Mucosa of descending colon (tissue), 3 donors: ENCODE results near the gene EIF4G3. TPM values are rescaled to one million over a fixed set of nuclear protein-coding genes. Genes with fewer than 3 reads are reported as not detected.
A peak's percentile ranks its signal among the peaks of the same experiment; 100 is the strongest.
"Not testable (repeated sequence)": the region's sequence is repeated elsewhere in the genome, so short reads cannot be mapped to it uniquely, and the experiment has no call there.

Experiments
- ATAC-seq: fragments of 200-7000 bp; cut with Tn5 transposase; one replicate; pipeline ENCODE4 v1.9.1; 2020; ENCODE audit warnings: mild to moderate bottlenecking, moderate library complexity
- DNase-seq, 3 donors: peaks; one replicate each; pipeline ENCODE4 v3.0.0-alpha.2; 2020
- H3K36me3 ChIP-seq: fragments of 200-600 bp; one replicate; pipeline ENCODE4 v1.8.0; 2021; ENCODE audit warnings: low read depth, mild to moderate bottlenecking
- H3K4me1 ChIP-seq: fragments of 200-600 bp; one replicate; pipeline ENCODE4 v1.8.0; 2021; ENCODE audit warnings: low read depth, mild to moderate bottlenecking
- H3K4me3 ChIP-seq: fragments of 200-600 bp; one replicate; pipeline ENCODE4 v1.8.0; 2021; ENCODE audit warnings: mild to moderate bottlenecking
- H3K9me3 ChIP-seq: fragments of 200-600 bp; one replicate; pipeline ENCODE4 v1.8.0; 2021; ENCODE audit warnings: mild to moderate bottlenecking
- intact Hi-C, 2 donors: fragments of 100-400 bp; cut with DNase I in 1 of 2; cut with micrococcal nuclease in 1 of 2; formaldehyde crosslinking; loops; one replicate each; pipeline versions ENCODE4 v1.11.0 to v1.11.1; 2022; cut with DNase I, micrococcal nuclease
- total RNA-seq, 3 donors: library from RNA; stranded (reverse); fragmentation: NEBNext Ultra II Directional in 2 of 3; extraction: Animal tissue kit (Norgen Biotek cat#: 25700) in 2 of 3; gene quantifications; one replicate each; pipeline versions ENCODE4 v1.2.1 to v1.2.4, GENCODE V29; 2021 to 2023
- TF ChIP-seq, protein P1 (sequence below): fragments of 200-600 bp; IDR thresholded peaks from one replicate; pipeline ENCODE4 v1.8.0; 2022; ENCODE audit warnings: antibody characterized with exemption, mild to moderate bottlenecking
- donor health status: DM: no; HTN: no; CAD: no; lungs with moderate emphysema.
- donor health status: DM: no; HTN: no; CAD: no.
- donor health status: DM: no; HTN: yes; CAD: no.

Gene EIF4G3
- total RNA-seq, 3 donors from 2014 or later, result 59.5 to 106 (median 90.8) TPM

DNA sequence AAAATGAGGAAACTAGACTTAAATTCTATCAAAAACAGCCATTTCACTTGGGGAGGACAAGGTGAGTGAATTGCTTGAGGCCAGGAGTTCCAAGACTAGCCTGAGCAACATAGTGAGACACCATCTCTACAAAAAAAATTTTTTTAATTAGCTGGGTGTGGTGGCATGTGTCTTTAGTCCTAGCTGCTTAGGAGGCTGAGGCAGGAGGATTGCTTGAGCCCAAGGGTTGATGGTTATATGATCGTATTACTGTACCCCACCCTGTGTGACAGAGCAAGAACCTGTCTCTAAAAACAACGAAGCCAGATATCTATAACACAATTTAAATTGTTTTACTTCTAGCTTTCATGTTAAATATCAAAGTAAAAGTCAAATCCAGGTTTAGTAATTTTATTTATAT lies 263.5 kb downstream of the EIF4G3 start:
- intact Hi-C loops, result no loop called here
- TF ChIP-seq, protein P1, sequence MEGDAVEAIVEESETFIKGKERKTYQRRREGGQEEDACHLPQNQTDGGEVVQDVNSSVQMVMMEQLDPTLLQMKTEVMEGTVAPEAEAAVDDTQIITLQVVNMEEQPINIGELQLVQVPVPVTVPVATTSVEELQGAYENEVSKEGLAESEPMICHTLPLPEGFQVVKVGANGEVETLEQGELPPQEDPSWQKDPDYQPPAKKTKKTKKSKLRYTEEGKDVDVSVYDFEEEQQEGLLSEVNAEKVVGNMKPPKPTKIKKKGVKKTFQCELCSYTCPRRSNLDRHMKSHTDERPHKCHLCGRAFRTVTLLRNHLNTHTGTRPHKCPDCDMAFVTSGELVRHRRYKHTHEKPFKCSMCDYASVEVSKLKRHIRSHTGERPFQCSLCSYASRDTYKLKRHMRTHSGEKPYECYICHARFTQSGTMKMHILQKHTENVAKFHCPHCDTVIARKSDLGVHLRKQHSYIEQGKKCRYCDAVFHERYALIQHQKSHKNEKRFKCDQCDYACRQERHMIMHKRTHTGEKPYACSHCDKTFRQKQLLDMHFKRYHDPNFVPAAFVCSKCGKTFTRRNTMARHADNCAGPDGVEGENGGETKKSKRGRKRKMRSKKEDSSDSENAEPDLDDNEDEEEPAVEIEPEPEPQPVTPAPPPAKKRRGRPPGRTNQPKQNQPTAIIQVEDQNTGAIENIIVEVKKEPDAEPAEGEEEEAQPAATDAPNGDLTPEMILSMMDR, result no peak
- Histone ChIP-seq H3K4me3 (no peak overlapping the region), H3K36me3 (no peaks in the 10 kb centered on the region), H3K4me1 (no peaks in the 10 kb centered on the region), H3K9me3 (no peaks in the 10 kb centered on the region)
- ATAC-seq, result peak; percentile 74
- no peak for DNase-seq

DNA sequence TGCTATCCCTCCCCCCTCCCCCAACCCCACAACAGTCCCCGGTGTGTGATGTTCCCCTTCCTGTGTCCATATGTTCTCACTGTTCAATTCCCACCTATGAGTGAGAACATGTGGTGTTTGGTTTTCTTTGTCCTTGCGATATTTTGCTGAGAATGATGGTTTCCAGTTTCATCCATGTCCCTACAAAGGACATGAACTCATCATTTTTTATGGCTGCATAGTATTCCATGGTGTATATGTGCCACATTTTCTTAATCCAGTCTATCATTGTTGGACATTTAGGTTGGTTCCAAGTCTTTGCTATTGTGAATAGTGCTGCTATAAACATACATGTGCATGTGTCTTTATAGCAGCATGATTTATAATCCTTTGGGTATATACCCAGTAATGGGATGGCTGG lies 269.2 kb downstream of the EIF4G3 start:
- H3K4me3 ChIP-seq, DNase-seq, ATAC-seq, H3K9me3 ChIP-seq, H3K4me1 ChIP-seq, H3K36me3 ChIP-seq, intact Hi-C loops: not testable (repeated sequence)

DNA sequence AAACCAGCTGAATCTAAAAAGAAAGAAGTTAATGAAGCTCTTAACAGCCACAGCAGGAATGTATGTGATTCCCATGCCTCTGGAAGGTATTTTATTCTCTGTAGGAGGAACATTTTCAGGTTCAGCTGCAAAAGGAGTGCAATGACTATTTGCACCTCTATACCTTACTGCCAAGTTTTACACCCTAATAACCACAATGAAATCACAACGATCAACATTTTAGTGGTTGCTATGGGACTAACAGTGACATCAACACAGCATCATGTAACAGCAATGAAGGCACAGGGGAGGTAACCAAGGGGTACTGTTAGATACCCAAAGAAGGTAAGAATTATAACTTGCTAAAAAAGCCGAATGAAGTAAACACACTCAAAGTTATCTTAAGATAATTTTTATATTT lies 273.3 kb downstream of the EIF4G3 start:
- Histone ChIP-seq H3K36me3 (no peaks in the 10 kb centered on the region), H3K4me1 (no peaks in the 10 kb centered on the region), H3K9me3 (no peaks in the 10 kb centered on the region), H3K4me3 (no peak overlapping the region)
- TF ChIP-seq, protein P1, result no peak
- ATAC-seq (no peak), DNase-seq (no peak)
- intact Hi-C loops, result no loop called here

DNA sequence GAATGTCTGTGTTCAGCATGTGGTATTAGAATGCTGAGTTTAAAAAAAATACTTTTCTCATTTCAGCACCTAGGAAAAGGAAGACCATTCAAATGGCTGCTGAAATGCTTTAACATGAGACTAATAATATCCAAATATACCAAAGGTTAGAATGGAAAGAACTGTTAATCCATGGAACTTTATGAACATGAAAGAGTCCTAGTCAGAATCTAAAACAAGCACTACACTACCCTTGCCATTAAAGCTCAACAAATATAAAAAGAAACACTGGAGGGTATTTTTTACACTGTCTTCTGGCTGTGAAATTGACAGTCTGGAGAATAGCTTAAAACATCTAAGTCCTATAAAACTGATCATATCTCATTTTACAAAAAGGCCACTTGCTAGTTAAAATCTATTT lies 276.6 kb downstream of the EIF4G3 start:
- DNase-seq, result no peak
- Histone ChIP-seq H3K36me3 (no peaks in the 10 kb centered on the region), H3K4me1 (peaks cover 3% of the 10 kb centered on the region), H3K4me3 (no peak overlapping the region), H3K9me3 (no peaks in the 10 kb centered on the region)
- intact Hi-C loops, result no loop called here
- no peak for ATAC-seq
- TF ChIP-seq, protein P1, result no peak

DNA sequence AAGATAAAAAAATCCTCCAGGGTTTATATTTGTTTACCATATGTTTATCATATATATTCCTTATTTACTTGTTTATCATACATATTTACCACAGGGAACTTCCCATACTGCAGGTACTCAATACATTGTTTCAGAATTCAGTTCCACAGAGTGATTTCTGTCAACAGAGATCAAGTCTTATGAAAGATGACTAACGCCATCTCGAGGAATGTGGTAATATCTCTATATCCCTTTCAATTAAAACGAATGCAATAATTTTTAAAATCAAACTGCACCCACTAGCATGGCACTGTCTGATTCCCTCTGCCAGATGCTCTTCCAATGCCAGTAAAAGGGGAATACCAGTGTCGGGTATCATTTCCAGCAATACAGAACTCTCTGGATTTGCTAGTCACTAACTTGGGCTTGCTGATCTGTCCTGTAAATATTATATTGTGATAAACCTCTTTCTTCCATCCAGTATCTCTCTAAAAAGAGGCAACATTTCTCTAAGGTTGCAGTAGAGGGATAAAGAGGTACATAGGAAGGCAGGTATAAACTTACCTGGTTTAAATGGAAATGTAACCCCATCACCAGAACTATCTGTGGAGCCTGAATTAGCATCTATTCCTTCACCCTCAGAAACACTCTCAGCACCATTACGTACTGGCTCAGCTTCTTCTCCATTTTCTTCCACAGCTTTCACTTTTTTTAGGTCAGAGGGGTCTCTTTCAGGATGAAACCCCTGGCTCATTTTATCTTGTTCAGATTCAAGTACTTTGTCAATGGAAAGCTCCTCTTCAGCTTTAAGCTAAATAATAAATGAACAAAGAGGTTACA lies 277.3 kb downstream of the EIF4G3 start:
- Histone ChIP-seq H3K36me3 (no peaks in the 10 kb centered on the region), H3K9me3 (no peaks in the 10 kb centered on the region), H3K4me3 (no peak overlapping the region), H3K4me1 (peaks cover 3% of the 10 kb centered on the region)
- no peak for DNase-seq
- intact Hi-C loops, result no loop called here
- ATAC-seq, result no peak
- TF ChIP-seq, protein P1, result no peak

DNA sequence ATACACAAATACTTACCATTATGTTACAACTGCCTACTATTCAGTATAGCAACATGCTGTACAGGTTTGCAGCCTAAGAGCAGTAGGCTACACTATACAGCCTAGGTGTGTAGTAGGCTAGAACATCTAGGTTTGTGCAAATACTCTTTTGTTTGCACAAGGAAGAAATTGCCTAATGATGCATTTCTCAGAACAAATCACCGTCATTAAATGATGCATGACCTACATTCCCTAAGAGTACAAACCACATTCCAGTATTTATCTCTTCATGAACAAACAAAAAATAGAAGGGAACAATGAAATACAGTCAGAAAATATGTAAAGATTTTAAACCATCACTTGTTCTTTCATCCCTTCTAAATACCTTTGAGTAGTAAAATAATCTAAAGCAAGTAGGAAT lies 279.9 kb downstream of the EIF4G3 start:
- peak; percentile 82 for ATAC-seq
- no peak for DNase-seq
- H3K4me3 ChIP-seq, result no peak overlapping the region

More for the DNA sequence above, 279.9 kb downstream of the EIF4G3 start:
- no peaks in the 10 kb centered on the region for H3K9me3 ChIP-seq
- no peaks in the 10 kb centered on the region for H3K36me3 ChIP-seq
- TF ChIP-seq, protein P1, result no peak
- H3K4me1 ChIP-seq, result peaks cover 3% of the 10 kb centered on the region
- intact Hi-C loops, result no loop called here
